ENCODE results near the gene DNAI1.

DNAI1 gene

DNA sequence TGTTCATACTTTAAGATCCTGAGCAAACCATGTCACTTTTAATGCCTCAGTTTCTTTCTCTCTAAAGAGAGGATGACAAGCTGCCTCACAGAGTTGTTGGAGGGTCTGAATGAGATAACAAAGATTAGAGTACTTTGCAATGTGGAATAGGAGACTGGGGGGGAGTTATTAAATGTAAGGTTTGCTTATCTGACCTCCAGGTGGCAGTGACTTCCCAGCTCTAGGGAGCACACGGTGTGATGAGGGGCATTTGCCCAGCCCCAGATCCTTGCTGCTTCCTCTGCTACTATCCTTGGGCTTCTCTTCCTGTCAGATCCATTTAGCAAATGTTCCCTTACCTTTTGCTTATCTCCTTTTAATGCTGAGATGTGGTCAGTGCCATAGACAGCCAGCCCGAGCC is 33.4 kb downstream of the DNAI1 start:
- DNase-seq = no peak

DNA sequence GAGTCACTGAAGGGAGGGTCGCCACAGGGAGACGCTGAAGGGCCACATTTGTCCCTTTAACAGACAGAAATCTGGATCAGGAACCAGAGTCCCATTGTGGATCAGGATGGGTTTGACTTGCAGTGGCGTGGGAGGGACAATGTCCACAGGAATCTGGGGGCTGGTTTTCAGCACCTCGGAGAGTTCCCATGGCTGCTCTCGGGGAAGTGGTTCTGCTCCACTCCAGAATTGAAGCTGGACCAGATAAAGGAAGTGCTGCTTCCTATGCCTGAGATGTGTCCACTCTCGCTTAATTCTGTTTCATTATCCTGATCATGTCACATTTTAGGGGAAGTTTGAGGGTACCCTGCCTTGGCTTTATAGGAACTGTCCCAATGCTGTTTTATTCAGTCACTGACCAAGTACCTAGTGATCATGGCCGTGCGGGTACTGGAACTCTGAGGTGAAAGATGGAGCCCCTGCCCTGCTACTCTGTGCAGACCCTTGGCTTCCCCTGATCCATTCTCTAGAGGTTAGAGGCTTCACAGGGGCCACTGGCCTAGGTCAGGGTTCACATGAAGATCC is 35.4 kb downstream of the DNAI1 start:
- no peak for DNase-seq

DNA sequence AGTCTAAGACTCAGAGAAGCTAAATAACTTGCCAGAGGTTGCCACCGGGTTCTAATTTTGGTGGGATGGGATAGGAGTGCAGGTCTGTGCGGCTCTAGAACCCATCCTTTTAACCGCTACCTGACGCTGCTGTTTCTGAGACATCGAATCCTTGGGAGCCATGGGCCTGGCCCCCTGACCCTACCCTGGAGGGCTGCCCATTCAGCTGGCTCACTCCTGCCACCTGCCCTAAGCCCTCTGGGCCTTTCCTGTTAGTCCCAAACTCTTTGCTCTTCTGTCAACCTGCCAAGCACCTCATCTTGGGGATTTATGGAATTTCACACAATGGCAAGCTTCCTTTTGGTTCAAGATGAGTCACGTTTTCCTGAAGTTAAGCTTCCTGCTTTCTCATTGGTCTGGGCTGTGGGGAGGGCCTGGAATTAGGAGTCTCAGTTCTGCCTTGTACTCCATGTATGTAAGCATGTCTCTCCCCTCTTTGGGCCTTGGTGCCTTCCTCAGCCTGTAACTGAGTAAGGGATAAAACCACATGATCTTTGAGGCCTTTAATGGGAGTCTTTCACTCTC is 37.6 kb downstream of the DNAI1 start:
- DNase-seq = no peak

DNA sequence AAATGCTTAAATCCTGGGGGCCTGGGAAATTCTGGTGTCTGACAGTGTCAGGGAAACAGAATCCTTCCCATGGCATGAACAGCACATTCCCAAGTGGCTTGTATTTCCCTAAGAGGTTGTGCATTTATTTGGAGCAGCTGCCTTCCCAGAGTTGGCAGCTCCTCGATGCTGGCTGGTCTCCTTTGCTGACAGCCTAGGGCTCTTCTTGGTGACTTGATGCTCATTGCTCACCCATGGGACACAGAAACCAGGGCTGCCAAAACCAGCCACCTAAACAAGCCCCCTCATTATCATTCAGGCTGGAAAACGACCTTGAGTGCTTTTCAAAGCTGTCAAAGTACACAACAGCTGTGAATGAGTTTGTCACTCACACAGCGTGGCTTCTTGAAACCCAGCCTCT is 39.9 kb downstream of the DNAI1 start:
- DNase-seq = no peak

DNA sequence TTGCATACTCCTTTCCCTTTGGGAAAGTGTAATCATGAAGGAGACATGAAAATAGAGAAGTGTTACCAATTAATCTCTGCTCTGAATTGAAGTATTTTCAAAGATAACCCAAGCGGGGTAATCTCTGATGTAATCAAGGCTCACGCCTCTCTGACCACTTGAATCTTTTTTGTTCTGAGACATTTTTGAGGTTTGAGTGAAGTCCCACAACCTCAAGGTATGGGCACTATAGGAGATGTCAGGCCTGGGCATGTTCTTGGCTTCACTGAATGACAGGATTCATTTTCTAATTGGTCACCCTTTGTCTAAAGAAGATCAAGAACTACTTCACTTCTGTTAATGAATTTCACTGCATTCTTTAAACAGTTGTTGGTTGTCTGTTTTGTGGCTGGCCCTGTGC is 40.5 kb downstream of the DNAI1 start:
- DNase-seq = no peak

DNA sequence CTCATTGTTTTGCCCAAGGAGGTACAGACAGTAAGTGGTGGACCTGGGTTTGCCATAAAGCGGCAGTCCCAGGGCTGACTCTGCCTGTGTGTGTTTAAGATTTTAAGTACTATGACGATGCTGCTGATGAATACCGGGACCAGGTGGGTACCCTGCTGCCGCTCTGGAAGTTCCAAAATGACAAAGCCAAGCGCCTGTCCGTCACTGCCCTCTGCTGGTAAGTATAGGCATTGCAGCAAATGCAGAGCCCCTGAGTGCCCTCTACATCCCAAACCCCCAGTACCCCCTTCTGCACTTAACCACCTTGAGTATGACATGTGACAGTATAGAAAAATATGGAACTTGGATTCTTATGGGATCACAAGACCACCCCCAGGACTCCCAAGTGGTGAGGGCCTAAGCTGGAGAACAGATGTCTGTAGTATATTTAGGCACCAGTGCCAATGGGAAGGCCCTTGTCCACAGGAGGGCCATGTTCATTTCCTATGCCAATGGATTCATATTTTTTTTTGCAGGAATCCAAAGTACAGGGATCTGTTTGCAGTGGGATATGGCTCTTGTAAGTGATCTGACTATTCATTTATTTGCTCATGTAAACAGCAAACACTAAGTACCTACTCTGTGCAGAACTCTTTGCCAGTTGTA is 42.1 kb downstream of the DNAI1 start:
- no peak for DNase-seq

DNA sequence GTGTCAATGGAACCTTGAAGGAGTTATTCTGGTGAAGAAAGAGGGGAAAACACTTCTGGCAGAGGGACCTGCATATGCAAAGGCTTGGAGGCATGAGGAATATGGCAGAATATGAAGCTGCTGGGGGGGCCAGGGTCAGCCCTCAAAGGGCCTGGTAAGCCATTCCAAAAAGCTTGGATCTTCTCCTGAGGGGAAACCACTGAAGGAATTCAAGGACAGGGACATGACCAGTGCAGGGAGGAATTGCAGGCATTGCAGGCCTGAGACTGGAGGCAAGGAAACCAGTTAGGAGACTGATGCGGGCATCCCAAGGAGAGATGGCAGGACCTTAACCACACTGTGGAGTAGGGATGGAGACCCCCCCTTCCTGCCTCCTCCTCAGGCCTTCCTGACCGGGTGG is 42.8 kb downstream of the DNAI1 start:
- DNase-seq = no peak

DNA sequence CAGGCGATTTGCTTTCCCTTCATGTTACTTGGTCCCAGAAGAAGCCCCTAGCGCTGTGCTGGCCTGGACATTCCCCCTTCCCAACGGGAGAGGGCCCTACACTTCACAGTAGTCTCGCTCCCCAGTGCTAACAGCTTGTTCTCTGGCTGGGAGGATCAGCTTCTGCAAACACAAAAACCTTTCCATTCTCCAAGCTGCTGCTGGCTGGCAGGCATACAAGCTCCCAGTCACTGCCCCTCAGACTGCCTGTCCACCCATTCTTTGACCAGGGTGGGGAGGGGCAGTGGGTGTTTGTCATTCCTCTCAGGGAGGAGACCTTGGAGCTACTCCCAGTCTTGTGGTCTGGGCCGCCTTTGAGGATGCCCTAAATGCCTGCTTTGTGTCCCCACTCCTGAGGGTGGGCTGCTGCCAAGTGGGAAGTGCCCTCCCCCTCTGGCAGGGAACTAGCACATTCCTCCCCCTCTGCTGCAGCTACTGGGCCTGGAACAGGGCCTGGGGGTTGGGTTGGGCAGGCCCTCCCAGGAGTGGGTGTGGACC is 43.4 kb downstream of the DNAI1 start:
- no peak for DNase-seq

DNA sequence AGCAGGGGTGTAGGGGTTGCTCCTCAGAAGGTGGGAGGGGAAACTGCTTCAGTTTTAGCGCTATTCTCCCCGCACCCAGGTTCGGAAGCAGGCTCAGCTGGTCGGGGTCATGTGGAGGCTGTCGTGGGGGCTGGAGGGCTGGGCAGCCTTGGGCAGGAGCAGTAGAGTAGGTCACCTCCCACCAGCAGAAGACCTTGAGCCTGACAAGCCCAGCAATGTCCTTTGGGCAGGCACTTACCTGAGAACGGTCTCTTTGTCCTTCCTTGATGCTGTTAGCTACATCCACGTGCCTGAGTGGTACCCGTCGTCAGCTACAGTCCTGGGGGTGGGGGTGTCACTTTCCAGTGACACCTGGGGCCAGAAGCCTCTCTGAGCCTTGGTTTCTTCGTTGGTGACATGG is 43.9 kb downstream of the DNAI1 start:
- no peak for DNase-seq

DNA sequence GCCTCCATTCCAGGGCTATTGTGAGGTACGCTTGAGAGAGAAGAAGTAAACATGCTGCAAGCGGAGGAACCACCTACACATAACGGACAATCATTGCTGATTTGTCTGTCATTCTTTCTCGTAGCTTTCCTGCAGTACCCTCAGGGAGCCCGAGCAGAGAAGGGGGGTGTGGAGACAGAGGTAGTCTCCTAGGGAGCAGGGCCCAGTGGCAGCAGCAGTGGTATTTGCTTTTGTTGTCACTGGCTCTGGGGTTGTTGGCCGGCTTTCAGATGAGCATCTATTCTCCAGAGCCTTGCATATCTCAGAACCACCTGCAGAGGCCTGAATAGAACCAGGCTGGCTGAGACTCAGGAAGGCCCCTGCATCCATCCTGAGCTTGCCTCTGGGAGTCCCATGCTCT is 44.3 kb downstream of the DNAI1 start:
- DNase-seq = no peak

DNA sequence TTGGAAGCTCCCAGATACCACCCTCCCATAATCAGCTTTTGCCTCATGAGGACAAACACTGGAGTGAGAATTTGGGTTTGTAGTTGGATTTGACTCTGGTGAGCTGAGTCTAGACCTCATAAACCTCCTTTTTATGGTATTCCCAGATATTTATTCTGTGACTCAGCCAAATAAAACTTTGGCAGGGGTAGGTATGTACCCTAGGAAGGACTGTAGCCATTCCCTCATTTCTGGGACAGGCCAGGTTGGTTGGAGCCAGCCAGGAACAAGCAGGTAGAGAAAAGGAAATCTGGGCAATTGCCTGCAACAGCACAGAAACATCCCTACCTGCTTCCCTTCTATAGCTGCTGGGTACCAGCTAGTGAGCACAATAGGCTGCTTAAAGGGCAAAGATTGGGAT is 44.8 kb downstream of the DNAI1 start:
- no peak for DNase-seq

DNA sequence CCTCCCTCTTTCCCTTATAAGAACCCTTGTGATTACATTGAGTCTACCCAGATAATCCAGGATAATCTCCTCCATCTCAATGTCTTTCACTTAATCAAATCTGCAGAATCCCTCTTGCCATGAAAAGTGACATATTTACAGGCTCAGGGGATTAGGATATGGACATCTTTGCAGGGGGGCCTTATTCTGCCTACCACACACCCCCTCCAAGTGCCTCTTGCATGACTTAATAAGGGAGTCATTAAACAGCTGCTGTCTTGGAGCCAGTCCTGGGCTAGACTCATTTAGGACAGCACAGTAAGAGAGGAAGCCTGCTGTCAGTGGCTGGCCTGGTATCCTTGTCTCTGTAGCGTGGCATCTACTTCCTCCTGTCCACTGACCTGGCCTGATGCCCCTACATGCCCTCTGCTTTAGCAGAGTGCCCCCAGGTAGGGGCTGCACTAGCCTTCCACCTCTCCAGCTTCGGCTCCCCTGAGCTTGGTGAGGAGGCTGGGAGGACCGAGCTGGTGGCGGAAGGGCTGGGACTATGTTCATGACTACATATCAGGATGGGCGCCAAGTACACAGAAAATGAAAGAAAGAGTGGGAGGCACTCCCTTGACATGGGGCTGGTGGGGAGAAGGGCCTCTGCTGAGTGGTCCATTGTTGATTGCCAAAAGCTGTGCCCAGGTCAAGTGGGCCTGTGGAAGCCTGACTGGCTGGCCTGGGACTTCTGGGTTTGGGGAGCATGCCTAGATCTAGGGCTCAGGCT is 46.9 kb downstream of the DNAI1 start:
- no peak for DNase-seq

DNA sequence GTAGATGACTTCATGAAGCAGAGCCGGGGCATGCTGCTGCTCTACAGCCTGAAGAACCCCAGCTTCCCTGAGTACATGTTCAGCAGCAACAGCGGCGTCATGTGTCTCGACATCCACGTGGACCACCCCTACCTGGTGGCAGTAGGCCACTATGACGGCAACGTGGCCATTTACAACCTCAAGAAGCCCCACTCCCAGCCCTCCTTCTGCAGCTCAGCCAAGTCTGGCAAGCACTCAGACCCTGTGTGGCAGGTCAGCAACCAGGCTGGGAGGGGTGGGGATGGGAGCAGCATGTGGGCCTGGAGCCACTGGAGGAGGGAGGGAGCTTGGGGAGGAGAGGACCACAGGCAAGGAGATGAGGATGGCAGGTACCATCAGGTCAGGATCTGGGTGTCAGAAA is 48.0 kb downstream of the DNAI1 start:
- no peak for DNase-seq

DNA sequence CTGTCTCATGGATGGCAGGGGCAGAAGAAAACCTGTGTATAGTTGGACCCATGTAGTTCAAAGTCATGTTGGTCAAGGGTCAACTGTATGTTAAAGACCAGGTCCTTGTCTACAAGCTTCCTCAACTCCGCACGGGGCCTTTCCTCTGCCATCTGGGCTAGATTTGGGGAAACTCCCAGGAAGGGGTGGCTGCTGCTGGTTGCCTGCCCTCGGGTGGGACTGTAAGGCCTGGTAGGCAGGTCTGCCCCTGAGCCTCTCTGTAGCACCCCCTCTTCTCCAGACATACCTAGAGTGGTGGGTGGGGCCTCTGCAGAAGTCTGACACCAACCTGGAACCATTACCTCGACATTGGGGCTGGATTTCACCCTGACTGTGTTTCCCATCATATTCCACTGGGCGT is 49.0 kb downstream of the DNAI1 start:
- no peak for DNase-seq

DNA sequence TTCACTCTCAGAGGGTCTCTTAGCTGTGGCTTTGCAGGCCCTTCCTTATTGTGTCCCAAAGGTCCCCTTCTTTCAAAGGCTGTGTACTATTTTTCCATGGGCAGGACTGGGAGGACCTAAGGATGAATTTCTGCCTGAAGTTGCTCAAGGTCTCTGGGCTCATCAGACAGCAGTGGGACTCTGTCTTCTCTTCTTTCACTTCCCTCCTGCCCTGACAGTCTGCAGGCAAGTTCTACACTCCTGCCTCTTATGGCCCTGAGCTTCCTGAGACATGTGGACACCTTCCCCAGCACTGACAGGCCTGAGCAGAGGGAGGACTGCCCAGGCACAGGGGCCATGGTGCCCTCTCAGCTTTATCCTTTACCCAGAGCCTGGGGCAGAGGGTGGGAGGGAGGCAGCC is 49.4 kb downstream of the DNAI1 start:
- DNase-seq = no peak

DNA sequence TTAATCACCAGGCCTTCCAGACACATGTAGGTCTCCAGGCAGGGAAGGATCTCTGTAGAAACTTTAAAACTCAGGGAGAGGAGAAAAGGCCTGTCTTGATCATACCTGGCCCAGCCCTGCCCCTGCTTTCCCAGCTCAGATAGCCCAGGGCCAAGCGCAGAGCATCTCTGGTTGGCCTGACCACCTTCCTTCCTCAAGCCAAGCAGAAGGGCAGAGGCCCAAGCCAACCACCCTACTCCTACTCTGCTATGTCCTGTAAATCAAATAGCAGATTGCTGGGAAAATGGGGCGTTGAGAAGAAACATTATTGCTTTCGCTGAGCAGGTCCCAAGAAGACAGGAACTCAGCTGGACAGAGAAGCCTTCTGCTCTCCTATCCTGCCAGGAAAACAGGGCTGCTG is 49.9 kb downstream of the DNAI1 start:
- no peak for DNase-seq

DNA sequence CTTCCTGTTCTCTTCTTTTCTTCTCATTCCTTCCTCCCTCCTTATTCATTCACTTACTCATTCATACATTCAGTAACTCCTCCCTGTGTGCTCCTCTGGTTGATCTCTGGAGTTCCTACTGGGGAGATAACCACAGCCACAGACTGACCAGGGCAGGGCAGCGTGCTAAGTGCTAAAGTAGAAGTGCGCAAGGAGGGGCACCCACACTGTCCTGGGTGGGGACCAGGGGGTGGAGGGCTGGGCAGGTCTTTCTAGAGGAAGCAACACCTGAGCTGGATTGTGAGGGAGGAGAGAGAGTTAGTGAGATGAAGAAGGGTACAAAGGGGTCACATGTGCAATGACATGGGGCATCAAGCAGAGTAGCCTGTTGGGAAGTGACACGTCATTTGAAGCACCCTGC is 50.3 kb downstream of the DNAI1 start:
- no peak for DNase-seq

DNA sequence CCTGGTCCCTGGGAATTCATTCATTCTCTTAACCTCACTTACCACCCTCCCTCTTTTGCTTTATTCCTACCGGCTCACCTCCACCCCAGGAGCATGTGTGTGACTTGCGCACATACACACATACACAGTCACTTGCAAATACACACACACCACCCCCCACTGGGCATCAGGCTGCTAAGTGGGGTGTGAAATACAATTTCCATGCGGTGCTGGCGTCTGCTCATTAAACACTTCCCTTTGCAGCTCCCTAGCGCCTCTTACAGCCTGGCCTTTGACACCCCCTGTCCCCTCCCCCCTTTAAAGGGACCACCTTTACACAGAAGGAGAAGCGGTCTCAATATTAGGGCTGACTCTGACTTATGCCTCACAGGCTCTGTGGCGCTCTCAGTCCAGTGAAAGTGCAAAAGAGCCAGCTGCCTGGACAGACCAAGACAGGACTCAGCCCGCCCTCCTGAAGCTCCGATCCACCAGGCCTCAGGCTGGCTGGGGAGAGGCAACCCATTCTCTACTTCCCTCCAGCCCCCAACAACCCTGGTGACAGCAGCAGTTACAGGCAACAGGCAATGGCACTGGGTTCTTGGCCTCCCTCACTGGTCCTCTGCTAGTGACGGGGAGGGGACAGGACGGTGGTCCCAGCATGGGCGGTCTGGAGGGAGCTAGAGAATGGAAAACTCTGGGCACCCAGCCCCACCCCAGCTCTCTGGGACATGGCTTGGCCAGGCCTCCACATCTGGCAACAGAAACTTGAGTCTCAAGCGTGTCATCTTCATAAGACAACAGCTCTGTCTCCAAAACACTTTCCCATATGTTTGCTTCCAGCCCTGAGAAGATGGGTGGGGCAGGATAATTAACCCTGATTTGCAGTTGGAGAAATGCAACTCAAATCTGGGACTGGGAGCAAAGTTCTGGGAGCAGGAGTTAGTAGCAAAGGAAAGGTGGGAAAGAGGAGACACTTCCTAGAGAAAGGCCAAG is 52.2 kb downstream of the DNAI1 start:
- DNase-seq = no peak

DNA sequence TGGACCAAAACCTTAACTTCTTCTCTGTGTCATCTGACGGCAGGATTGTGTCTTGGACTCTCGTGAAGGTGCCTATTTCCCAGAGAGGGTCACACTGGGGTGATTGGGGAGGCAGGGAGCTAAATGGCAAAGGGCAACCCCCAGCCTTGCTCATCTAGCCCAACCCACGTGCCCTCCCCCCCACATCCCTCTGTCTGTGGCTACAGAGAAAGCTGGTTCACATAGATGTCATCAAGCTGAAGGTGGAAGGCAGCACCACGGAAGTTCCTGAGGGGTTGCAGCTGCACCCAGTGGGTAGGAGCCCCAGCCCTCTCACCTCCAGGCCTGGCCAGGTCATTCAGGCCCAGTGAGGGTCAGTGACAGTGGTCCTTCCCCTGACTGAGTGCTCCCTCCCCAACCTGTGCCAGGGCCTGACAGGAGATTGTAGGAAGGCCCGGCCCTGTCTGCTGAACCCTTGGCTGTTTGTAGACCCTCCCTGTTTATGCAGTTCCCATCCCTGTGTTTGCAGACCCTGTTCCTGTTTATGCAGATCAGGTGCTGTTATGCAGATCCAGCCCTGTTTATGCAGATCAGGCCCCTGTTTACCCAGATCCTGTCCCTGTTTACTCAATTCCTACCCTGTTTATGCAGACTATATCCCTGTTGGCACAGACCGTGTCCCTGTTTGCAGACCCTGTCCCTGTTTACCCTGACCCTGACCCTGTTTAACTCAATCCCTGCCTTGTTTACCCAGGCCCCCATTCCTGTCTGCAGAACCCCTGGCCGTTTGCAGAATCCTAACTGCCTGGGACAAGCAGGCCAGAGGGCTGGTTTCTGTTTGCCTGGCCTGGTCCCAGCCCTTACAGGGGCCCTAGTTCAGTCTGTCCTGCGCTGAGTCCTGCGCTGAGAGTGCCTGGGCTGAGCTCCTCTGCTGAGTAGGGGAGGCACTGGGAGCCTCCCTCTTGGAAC is 53.8 kb downstream of the DNAI1 start:
- DNase-seq = no peak

DNA sequence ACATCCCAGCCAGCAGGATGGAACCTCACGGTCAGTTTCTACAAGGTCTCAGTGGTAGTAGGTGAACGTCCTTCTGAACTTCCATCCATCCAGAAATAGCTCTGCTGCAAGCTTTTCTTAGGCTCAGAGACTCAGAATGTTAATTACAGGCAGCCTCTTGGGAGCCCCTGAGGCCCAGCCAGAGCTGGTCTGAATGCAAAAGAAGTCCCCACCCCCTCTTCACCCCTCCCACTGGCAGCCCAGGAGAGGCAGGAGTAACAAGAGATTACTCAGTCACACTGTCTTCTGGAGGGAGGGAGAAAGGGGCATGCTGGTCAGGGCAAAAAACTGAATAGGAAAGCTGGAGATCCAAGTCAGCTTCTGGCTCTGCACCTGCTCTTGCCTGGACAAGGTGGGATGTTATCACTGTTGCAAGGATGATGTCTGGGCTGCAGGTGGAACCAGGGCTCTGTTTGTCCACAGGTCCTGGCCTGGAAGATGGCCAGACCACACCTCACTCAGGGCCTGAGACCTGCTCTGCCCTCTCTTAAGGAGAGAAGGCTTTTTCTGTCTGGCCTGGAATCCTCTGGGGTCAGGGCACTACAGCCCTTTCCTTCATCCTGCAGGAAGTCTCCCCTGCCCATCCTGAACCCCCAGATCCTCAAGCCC is 55.1 kb downstream of the DNAI1 start:
- DNase-seq = no peak

DNA sequence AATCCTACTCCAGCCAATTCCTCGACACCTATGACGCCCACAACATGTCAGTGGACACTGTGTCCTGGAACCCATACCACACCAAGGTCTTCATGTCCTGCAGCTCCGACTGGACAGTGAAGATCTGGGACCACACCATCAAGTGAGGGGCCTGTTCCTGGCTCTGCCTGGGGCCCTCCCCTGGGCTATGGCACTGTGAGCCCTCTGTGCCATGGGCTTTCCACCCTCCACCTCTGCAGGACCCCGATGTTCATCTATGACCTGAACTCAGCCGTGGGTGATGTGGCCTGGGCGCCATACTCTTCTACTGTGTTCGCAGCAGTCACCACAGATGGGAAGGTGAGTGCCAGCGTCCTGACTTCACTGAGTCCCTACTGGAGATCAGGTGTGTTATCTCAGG is 55.8 kb downstream of the DNAI1 start:
- DNase-seq = no peak
